GM20431 (cell line): Measurements from ENCODE around the gene F2R.
"Not testable (repeated sequence)": the region's sequence is repeated elsewhere in the genome, so short reads cannot be mapped to it uniquely, and the experiment has no call there.

Source experiments
- in situ Hi-C: fragments of 300-500 bp; cut with MseI, MboI; formaldehyde crosslinking; loops from one replicate; pipeline ENCODE4 v1.15.0; 2020; ENCODE audit warnings: low sequenced_read_pairs; ENCODE audit not compliant: unreplicated experiment

F2R gene

GRCh38 chr5:76715736-76716455 lies at the start of gene F2R:
Gene F2R, plus strand, starts transcription at chr5:76716126. Its CDS starts 182 bp downstream, at chr5:76716308.
- in situ Hi-C loops: no loop called here

- in situ Hi-C loops: no loop called here
These were observed 48.4 kb upstream of the F2R start for GRCh38 chr5:76667495-76667894.

GRCh38 chr5:76669245-76669644 lies 46.7 kb upstream of the F2R start:
- in situ Hi-C loops: no loop called here

GRCh38 chr5:76670508-76670907 lies 45.4 kb upstream of the F2R start:
- in situ Hi-C loops: no loop called here

- in situ Hi-C loops: no loop called here
These were observed 43.7 kb upstream of the F2R start for GRCh38 chr5:76672242-76672641.

- in situ Hi-C loops: no loop called here
These were observed 42.8 kb upstream of the F2R start for GRCh38 chr5:76673125-76673524.

- in situ Hi-C loops: no loop called here
These were observed 41.4 kb upstream of the F2R start for GRCh38 chr5:76674330-76675066.

- in situ Hi-C loops: no loop called here
These were observed 40.6 kb upstream of the F2R start for GRCh38 chr5:76675364-76675763.

- in situ Hi-C loops: no loop called here
These were observed 38.0 kb upstream of the F2R start for GRCh38 chr5:76677849-76678472.

GRCh38 chr5:76679231-76679630 lies 36.7 kb upstream of the F2R start:
- in situ Hi-C loops: no loop called here

GRCh38 chr5:76680826-76681225 lies 35.1 kb upstream of the F2R start:
- in situ Hi-C loops: not testable (repeated sequence)

- in situ Hi-C loops: no loop called here
These were observed 34.6 kb upstream of the F2R start for GRCh38 chr5:76681287-76681686.

GRCh38 chr5:76682387-76682786 lies 33.5 kb upstream of the F2R start:
- in situ Hi-C loops: no loop called here

GRCh38 chr5:76683816-76684731 lies 31.9 kb upstream of the F2R start:
- in situ Hi-C loops: no loop called here

- in situ Hi-C loops: no loop called here
These were observed 31.0 kb upstream of the F2R start for GRCh38 chr5:76684756-76685519.

- in situ Hi-C loops: no loop called here
These were observed 30.2 kb upstream of the F2R start for GRCh38 chr5:76685704-76686103.

- in situ Hi-C loops: no loop called here
These were observed 27.7 kb upstream of the F2R start for GRCh38 chr5:76688212-76688611.

GRCh38 chr5:76688836-76689235 lies 27.1 kb upstream of the F2R start:
- in situ Hi-C loops: no loop called here

GRCh38 chr5:76689321-76690036 lies 26.4 kb upstream of the F2R start:
- in situ Hi-C loops: no loop called here
